ENCODE data around the gene KCNRG.
"Not testable (repeated sequence)": the region's sequence is repeated elsewhere in the genome, so short reads cannot be mapped to it uniquely, and the experiment has no call there.

KCNRG gene

GRCh38 chr13:49985129-49985528 is 30.1 kb upstream of the KCNRG start:
- TF ChIP-seq, protein P1, sequence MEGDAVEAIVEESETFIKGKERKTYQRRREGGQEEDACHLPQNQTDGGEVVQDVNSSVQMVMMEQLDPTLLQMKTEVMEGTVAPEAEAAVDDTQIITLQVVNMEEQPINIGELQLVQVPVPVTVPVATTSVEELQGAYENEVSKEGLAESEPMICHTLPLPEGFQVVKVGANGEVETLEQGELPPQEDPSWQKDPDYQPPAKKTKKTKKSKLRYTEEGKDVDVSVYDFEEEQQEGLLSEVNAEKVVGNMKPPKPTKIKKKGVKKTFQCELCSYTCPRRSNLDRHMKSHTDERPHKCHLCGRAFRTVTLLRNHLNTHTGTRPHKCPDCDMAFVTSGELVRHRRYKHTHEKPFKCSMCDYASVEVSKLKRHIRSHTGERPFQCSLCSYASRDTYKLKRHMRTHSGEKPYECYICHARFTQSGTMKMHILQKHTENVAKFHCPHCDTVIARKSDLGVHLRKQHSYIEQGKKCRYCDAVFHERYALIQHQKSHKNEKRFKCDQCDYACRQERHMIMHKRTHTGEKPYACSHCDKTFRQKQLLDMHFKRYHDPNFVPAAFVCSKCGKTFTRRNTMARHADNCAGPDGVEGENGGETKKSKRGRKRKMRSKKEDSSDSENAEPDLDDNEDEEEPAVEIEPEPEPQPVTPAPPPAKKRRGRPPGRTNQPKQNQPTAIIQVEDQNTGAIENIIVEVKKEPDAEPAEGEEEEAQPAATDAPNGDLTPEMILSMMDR (IDR thresholded peaks at IDR 0.05; ENCODE audit: low read depth, low read length) = no peak
- no peak overlapping the region for H3K4me3 ChIP-seq (ENCODE audit: low read depth, low read length)

DNA sequence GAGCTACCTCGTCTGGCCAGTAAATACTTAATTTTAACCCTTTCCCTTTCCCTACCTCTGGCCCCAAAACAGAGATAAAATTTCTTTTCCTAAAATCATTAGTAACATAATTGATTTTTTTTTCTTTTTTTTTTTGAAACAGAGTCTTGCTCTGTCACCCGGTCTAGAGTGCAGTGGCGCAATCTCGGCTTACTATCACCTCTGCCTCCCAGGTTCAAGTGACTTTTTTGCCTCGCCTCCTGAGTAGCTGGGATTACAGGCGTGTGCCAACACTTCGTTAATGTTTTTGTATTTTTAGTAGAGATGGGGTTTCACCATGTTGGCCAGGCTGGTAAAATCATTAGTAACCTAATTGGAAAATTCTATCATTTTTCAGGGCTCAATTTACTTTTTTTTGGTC is 28.8 kb upstream of the KCNRG start:
- H3K4me3 ChIP-seq (ENCODE audit: low read depth, low read length) = no peak overlapping the region
- TF ChIP-seq, protein P1 (IDR thresholded peaks at IDR 0.05; ENCODE audit: low read depth, low read length) = no peak

GRCh38 chr13:49990612-49991011 is 24.6 kb upstream of the KCNRG start:
- not testable (repeated sequence) for H3K4me3 ChIP-seq (ENCODE audit: low read depth, low read length)

DNA sequence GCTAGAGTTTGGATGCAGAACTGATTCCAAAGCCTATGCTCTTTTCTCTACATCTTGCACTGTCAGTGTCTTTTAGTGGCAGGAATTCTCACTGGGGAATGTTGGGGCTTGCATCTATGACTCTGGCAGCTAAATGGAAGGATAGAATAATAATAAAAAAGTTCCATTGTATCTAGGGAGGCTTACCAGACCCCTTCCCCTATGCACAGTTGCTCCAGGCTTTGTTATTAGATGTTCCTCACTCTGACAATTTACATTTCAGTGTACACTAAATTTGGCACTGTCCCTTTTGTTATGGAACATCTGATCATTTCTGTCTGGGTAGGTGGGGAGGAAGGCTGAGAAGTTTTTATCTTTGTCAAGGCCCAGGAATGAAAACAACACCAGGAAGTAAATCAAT is 22.1 kb upstream of the KCNRG start:
- H3K4me3 ChIP-seq (ENCODE audit: low read depth, low read length) = no peak overlapping the region
- TF ChIP-seq, protein P1 (IDR thresholded peaks at IDR 0.05; ENCODE audit: low read depth, low read length) = no peak

- TF ChIP-seq, protein P1 (IDR thresholded peaks at IDR 0.05; ENCODE audit: low read depth, low read length) = no peak
- no peak overlapping the region for H3K4me3 ChIP-seq (ENCODE audit: low read depth, low read length)
These were observed 21.6 kb upstream of the KCNRG start for GRCh38 chr13:49993666-49994065.

DNA sequence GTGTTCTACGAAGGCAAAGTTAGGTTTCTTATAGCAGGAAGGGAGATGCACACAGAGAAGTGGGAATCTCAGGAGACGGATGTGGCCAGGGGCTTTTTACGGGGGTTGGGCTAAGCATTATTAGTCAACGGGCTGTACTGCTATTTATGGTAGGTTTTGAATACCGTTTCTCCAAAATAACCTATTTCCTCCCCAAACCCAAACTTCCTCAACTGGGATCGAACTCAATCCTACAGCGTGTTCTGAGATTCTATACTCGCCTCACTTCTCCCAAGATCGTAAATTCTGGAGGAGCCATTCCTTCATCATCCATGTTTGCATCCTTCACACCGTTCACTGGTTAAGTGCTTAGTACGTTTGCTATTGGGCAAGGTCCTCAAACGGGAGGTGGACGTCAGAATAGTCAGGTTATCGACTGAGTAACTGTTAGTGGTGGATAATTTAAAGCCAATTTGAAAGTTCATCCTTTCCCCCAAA is 19.6 kb upstream of the KCNRG start:
- peak overlapping the region; percentile 70 for H3K4me3 ChIP-seq (ENCODE audit: low read depth, low read length)
- TF ChIP-seq, protein P1 (IDR thresholded peaks at IDR 0.05; ENCODE audit: low read depth, low read length) = no peak

GRCh38 chr13:49996161-49996915 is 18.9 kb upstream of the KCNRG start:
- H3K4me3 ChIP-seq (ENCODE audit: low read depth, low read length) = peak overlapping the region; percentile 70
- TF ChIP-seq, protein P1 (IDR thresholded peaks at IDR 0.05; ENCODE audit: low read depth, low read length) = no peak

Data from WI38 (cell line).